ENCODE measurements around the gene PATZ1. TPM values are rescaled to one million over a fixed set of nuclear protein-coding genes. Genes with fewer than 3 reads are reported as not detected.

The PATZ1 gene
- total RNA-seq, 1 experiment from 2014 or later, result 31.3 TPM

DNA sequence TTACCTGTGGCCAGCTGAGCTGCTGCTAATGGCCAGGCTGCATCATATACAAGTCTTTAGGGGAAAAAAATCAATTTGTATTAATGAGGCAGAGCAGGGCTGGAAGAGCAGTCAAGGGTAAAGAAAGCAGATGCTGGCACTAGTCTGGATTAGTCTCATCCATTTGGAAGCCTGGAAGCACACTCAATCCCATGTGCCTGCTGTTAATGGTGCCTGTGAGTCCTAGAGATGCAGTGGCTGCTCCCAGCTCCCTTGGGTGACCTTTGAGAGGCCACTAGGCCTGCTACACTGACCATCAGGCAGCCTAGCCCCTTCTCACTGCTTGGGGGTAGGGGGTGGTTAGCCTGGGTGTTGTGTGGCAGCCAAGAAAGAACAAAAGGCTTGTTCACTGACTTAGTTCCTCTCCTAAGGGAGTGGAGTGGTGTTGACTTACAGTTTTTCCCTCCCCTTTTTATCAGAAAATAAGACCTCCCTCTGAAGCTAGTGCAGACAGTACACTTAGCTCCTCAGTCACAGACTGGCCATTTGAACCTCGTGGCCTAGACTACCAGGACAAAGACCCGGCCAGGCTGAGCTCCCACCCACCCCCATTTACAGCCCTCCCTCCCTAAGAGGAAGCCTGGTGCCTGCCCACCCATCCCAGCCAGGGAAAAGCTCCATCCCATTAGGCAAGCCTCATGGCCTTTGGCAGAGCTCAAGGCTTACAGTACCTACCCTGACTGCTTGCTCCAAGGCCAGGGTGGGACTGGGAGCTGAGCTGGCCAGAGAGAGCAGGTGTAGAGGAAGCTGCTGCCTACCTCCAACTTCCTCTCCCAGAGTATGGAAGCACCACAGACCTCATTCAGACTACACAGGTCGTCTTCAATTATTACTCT lies 61.6 kb downstream of the PATZ1 start:
- POLR2A ChIA-PET (ENCODE audit: unreplicated experiment), result no interaction called here
- intact Hi-C loops (cut with micrococcal nuclease), result no loop called here

DNA sequence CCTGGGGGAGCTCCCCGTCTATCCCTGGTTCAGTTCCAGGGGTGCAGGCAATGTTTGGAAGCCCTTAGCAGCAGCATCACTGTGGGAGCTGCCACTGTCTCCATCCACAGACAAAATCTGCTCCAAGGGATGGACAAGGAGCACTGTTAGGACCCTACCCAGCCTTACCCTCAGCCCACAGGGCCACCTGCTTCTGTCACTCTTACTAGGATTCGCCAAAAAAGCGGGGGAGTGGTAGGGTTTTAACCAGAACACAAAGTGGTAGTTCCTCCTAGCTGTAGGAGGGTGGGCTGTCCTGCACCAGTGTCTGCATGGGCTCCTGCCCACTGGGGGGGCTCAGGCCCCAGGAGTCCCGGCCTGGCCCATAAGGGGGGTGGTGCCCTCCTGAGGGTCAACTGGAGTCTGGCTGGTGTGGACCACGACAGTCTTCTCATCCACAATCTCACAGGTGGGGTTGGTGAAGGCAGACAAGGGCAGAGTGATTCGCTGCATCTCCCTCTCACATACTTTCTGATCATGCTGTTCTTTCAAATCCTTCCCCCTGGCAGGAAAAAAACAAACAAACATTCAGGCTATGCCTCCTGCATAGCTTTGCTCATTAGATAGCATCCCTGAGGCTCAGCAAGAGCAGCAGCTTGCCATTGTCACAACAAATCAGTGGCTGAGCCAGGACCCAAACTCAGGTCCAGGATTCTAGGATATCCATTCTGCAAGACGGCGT lies 63.2 kb downstream of the PATZ1 start:
- Histone ChIP-seq H3K4me2 (ENCODE audit: low read length) (no peak overlapping the region), H3K9me2 (replicated peaks; ENCODE audit: low read length) (no peaks in the 10 kb centered on the region), H3F3A (ENCODE audit: low read length, unreplicated experiment) (no peaks in the 10 kb centered on the region), H3K27me3 (ENCODE audit: low read length) (no peaks in the 10 kb centered on the region), H3K79me2 (ENCODE audit: low read length) (no peaks in the 10 kb centered on the region), H3K27ac (ENCODE audit: low read length) (no peak overlapping the region), H3K9me3 (ENCODE audit: low read length) (no peaks in the 10 kb centered on the region), H3K4me3 (ENCODE audit: low read length) (no peak overlapping the region), H3K4me1 (ENCODE audit: insufficient read depth, low read length) (0 out of 2 replicates have a peak, but pooled peaks cover 3% of the 10 kb centered on the region), H3K36me3 (ENCODE audit: low read depth, low read length) (no peaks in the 10 kb centered on the region), H4K20me1 (ENCODE audit: low read length) (no peaks in the 10 kb centered on the region), H3K9ac (ENCODE audit: low read length) (no peak overlapping the region), H2AFZ (ENCODE audit: low read length) (no peak overlapping the region)
- intact Hi-C loops (cut with micrococcal nuclease), result no loop called here
- ChIA-PET CTCF (no interaction called here), POLR2A (ENCODE audit: unreplicated experiment) (no interaction called here)
- no TSS peak for BruUV-seq (replicated peaks)
- no peak for DNase-seq
- TF ChIP-seq CTCF (conservative IDR thresholded peaks at IDR 0.05; ENCODE audit: low read depth, low read length) (no peak), EZH2 (IDR thresholded peaks at IDR 0.05; ENCODE audit: low read length, unreplicated experiment) (no peak), EZH2phosphoT487 (IDR thresholded peaks at IDR 0.05; ENCODE audit: borderline replicate concordance, low read length) (no peak)
- ATAC-seq, result no peak

More for the DNA sequence above, 61.6 kb downstream of the PATZ1 start:
- TF ChIP-seq EZH2phosphoT487 (IDR thresholded peaks at IDR 0.05; ENCODE audit: borderline replicate concordance, low read length) (no peak), CTCF (conservative IDR thresholded peaks at IDR 0.05; ENCODE audit: low read depth, low read length) (no peak), EZH2 (IDR thresholded peaks at IDR 0.05; ENCODE audit: low read length, unreplicated experiment) (no peak)
- H3K9me3 ChIP-seq (ENCODE audit: low read length), result no peaks in the 10 kb centered on the region
- ATAC-seq, result no peak
- H2AFZ ChIP-seq (ENCODE audit: low read length), result no peak overlapping the region
- H4K20me1 ChIP-seq (ENCODE audit: low read length), result no peaks in the 10 kb centered on the region
- DNase-seq, result no peak
- H3K27ac ChIP-seq (ENCODE audit: low read length), result no peak overlapping the region
- no peak overlapping the region for H3K4me2 ChIP-seq (ENCODE audit: low read length)
- 0 out of 2 replicates have a peak, but pooled peaks cover 3% of the 10 kb centered on the region for H3K4me1 ChIP-seq (ENCODE audit: insufficient read depth, low read length)
- no TSS peak for BruUV-seq (replicated peaks)
- H3K9me2 ChIP-seq (replicated peaks; ENCODE audit: low read length), result no peaks in the 10 kb centered on the region
- CTCF ChIA-PET, result no interaction called here
- no peaks in the 10 kb centered on the region for H3K27me3 ChIP-seq (ENCODE audit: low read length)
- no peak overlapping the region for H3K9ac ChIP-seq (ENCODE audit: low read length)
- H3F3A ChIP-seq (ENCODE audit: low read length, unreplicated experiment), result no peaks in the 10 kb centered on the region
- H3K79me2 ChIP-seq (ENCODE audit: low read length), result no peaks in the 10 kb centered on the region
- H3K4me3 ChIP-seq (ENCODE audit: low read length), result no peak overlapping the region
- H3K36me3 ChIP-seq (ENCODE audit: low read depth, low read length), result no peaks in the 10 kb centered on the region

Data from PC-3 (cell line).